NCI-H187 (cell line): ENCODE results near the gene SLC41A2.

ENCODE experiments used
- DNase-seq, 2 experiments: peaks; one replicate each; lab custom pipeline; 2025; lab: John Stamatoyannopoulos, UW

SLC41A2 gene

DNA sequence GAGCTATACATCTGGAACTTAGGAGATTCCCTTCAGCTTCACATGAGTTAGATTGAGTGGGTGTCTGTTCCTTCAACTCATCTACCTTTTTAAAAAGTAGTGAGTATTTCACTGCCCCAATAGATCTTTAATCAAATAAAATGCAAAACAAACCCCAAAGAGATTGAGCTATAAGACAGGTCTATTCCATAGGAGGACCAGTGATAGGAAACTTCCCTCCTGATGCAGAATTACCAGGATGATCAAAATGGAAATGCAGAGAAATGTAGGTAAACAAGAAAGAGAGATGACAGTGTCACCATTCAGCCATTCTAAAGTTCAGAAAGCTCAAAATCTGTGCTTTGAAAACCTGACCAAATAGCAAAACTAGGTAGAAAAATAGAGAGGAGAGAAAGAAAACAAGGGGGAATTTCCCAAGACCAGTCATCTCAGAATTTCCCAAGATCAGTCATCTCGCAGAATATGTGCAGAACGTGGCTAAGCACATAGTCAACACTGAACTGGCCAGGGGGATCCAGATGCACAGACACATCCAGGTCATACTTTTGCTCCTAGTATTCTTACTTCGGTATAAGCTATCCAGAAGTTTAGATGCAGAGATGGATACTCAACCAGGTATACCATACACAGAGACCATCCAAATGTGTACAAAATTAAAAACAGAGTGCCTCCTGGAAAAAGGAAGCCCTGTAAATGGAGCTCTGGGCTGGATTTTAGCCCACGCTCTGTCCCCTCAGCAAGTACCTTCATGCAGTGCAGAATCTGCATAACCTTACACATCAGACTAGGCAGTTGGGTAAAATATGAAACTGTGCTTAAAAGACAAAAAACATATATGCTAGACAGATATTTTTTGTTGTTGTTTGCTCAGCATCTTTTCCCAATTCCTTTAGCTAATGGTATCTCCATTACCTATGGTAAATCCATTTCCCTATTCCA is 27.4 kb downstream of the SLC41A2 start:
- no peak for DNase-seq

DNA sequence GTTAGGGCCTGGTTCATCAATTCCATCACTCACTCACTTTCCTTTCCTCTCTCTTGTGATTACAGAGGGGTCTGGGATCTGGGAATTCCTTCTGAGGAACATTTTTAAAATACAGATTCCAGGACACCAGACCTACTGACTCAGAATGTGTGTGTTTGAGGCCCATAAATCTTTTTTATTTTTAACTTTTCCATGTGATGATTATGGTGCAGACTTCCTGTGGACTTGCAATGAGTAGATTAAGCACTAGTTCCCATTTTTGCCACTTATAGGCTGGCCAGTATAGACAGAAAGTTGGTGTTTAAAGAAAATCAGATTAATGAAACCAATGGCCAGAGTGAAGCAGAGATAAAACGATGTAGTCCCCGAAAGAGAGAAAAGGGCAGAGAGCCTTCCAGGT is 28.1 kb downstream of the SLC41A2 start:
- DNase-seq = no peak

- no peak for DNase-seq
Measured at GRCh38 chr12:104929368-104929767, 28.7 kb downstream of the SLC41A2 start.

GRCh38 chr12:104928036-104928745 is 29.9 kb downstream of the SLC41A2 start:
- DNase-seq = no peak

- no peak for DNase-seq
Measured at GRCh38 chr12:104925501-104925900, 32.6 kb downstream of the SLC41A2 start.

DNA sequence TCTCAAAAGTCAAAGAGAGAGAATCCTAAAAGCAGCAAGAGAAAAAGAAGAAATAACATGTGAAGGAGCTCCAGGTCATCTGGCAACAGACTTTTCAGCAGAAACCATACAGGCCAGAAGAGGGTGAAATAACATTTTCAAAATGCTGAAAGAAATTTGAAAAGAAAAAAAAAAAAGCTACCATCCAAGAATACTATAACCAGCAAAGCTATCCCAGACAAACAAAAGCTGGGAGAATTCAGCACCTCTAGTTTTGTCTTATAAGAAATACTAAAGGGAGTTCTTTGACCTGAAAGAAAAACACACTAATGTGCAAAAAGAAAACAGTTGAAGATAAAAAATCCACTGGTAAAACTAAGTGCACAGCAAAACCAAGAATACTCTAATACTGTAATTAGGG is 36.8 kb downstream of the SLC41A2 start:
- DNase-seq = no peak

DNA sequence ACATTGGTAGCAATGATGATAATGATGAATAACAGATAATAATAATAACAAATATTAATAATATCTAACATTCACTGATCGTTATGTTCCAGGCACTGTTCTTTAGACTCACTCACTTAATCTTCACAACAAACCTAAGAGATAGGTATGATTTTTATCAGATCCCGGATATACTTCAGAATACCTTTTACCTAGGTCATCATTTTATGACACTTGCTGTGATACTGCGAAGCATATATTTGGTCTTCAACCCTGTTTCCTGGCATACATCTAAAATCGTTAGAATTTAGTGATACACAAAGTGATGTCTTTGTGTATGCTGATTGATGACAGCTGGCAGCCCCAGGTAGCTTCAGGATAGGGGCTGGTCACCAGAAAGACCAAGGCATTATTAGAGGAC is 46.1 kb downstream of the SLC41A2 start:
- DNase-seq = no peak

GRCh38 chr12:104910196-104910840 is 47.8 kb downstream of the SLC41A2 start:
- no peak for DNase-seq

DNA sequence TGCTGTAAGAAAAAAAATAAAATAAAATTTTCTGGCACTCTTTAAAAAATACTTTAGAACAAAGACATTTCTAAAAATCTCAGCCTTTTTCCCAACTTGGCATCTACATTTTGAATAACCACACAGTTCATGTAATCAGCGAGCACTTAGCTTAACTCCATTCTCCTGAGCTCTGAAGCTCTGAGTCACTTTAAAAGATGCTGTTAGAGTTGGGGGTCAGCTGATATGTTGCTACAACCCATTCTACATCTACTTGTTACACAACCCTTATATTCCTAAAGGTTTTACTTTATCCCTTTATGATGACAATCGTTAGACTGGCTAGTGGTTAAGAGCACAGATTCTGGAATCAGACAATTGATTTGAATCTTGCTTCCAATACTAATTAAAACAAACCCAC is 48.3 kb downstream of the SLC41A2 start:
- no peak for DNase-seq
